Hematopoietic multipotent progenitor cell treated with erythropoietin and hydrocortisone succinate and interleukin-3 and kit ligand, for 8 days (in vitro differentiated cells): ENCODE results near the gene COL5A1.
A peak's percentile ranks its signal among the peaks of the same experiment; 100 is the strongest.

Experiments
- DNase-seq: peaks from one replicate; pipeline ENCODE4 v3.0.0-alpha.2; 2015

The COL5A1 gene

GRCh38 chr9:134730011-134730760, 88.6 kb downstream of the COL5A1 start:
- no peak for DNase-seq

- no peak for DNase-seq
Measured at GRCh38 chr9:134730761-134731496, 89.3 kb downstream of the COL5A1 start.

- DNase-seq: no peak
Measured at GRCh38 chr9:134731497-134732391, 90.1 kb downstream of the COL5A1 start.

GRCh38 chr9:134732392-134733110, 90.9 kb downstream of the COL5A1 start:
- DNase-seq: no peak

- DNase-seq: no peak
Measured at GRCh38 chr9:134733480-134734232, 92.1 kb downstream of the COL5A1 start.

- DNase-seq: no peak
Measured at GRCh38 chr9:134734270-134734669, 92.7 kb downstream of the COL5A1 start.

- no peak for DNase-seq
Measured at GRCh38 chr9:134735441-134736175, 94.0 kb downstream of the COL5A1 start.

GRCh38 chr9:134736791-134737497, 95.3 kb downstream of the COL5A1 start:
- no peak for DNase-seq

GRCh38 chr9:134737842-134738580, 96.4 kb downstream of the COL5A1 start:
- no peak for DNase-seq

- peak; percentile 22 for DNase-seq
Measured at GRCh38 chr9:134738869-134739659, 97.5 kb downstream of the COL5A1 start.

- no peak for DNase-seq
Measured at GRCh38 chr9:134739660-134739968, 98.0 kb downstream of the COL5A1 start.

GRCh38 chr9:134740071-134740470, 98.5 kb downstream of the COL5A1 start:
- DNase-seq: no peak

GRCh38 chr9:134741846-134742245, 100.2 kb downstream of the COL5A1 start:
- DNase-seq: no peak

- DNase-seq: no peak
Measured at GRCh38 chr9:134742822-134743535, 101.4 kb downstream of the COL5A1 start.

- DNase-seq: no peak
Measured at GRCh38 chr9:134743853-134744252, 102.2 kb downstream of the COL5A1 start.

- no peak for DNase-seq
Measured at GRCh38 chr9:134744385-134745295, 103.0 kb downstream of the COL5A1 start.

- no peak for DNase-seq
Measured at GRCh38 chr9:134747951-134748489, 106.4 kb downstream of the COL5A1 start.
